MG63 (cell line): ENCODE data around the gene PCNT. TPM values are rescaled to one million over a fixed set of nuclear protein-coding genes. Genes with fewer than 3 reads are reported as not detected.
"Not testable (repeated sequence)": the region's sequence is repeated elsewhere in the genome, so short reads cannot be mapped to it uniquely, and the experiment has no call there.

Experiments
- DNase-seq: peaks from one replicate; pipeline ENCODE4 v3.0.0-alpha.2; 2020
- H3K27me3 ChIP-seq: fragments of 250-450 bp; sonication (Bioruptor Pico); 2 replicates; pipeline ENCODE4 v1.5.1; 2020; ENCODE audit warnings: mild to moderate bottlenecking, moderate library complexity
- H3K36me3 ChIP-seq: fragments of 250-450 bp; sonication (Bioruptor Pico); 2 replicates; pipeline ENCODE4 v1.5.1; 2020; ENCODE audit warnings: mild to moderate bottlenecking, moderate library complexity
- H3K4me3 ChIP-seq: fragments of 250-450 bp; sonication (Bioruptor Pico); 2 replicates; pipeline ENCODE4 v1.5.1; 2020; ENCODE audit warnings: mild to moderate bottlenecking, moderate library complexity
- H3K9me3 ChIP-seq: fragments of 250-450 bp; sonication (Bioruptor Pico); 2 replicates; pipeline ENCODE4 v1.5.1; 2020; ENCODE audit warnings: mild to moderate bottlenecking, moderate library complexity
- total RNA-seq: library from RNA; depleted of rRNA; stranded (reverse); fragments of >200 nt; shearing (Covaris generic); gene quantifications from 2 replicates; pipeline ENCODE4 v1.2.3, GENCODE V29; 2014; ENCODE audit warnings: low replicate concordance

Gene PCNT
- total RNA-seq, 1 experiment from 2014 or later, result 51.7 TPM

DNA sequence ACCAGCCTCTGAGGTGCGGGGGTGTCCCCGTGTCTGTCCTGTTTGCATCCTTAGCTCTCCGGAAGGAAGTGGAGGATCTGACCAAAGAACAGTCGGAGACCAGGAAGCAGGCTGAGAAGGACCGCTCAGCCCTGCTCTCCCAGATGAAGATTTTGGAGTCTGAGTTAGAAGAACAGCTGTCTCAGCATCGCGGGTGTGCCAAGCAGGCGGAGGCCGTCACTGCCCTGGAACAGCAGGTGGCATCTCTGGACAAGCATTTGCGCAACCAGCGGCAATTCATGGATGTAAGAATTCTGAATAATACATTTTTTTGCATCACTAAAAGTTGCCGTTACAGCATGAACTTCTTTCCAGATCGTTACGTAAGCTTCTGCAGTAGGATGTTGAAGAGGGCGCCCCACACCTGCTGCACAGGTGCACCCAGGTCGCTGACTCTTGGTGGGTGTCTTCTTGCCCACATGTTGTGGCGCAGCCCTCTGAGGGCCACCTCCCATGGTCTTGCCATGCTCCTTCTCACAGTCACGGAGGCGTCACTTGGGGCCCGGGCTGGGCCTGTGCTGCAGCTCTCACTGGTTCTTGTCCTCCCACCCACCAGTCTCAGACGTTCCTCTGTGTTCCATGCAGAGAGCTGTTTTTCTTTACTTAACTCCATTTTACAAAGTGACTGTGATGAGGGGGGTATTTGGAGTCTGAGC, 73.4 kb downstream of the PCNT start:
- Histone ChIP-seq H3K4me3 (no peak overlapping the region), H3K36me3 (peaks cover 80% of the 10 kb centered on the region), H3K9me3 (no peaks in the 10 kb centered on the region), H3K27me3 (no peaks in the 10 kb centered on the region)
- no peak for DNase-seq

GRCh38 chr21:46397993-46398392, 74.0 kb downstream of the PCNT start:
- Histone ChIP-seq H3K27me3 (no peaks in the 10 kb centered on the region), H3K36me3 (peaks cover 80% of the 10 kb centered on the region), H3K4me3 (no peak overlapping the region), H3K9me3 (no peaks in the 10 kb centered on the region)
- DNase-seq, result no peak

GRCh38 chr21:46399129-46399528, 75.2 kb downstream of the PCNT start:
- DNase-seq, result no peak
- H3K27me3 ChIP-seq, result no peaks in the 10 kb centered on the region
- H3K36me3 ChIP-seq, result peaks cover 68% of the 10 kb centered on the region
- no peaks in the 10 kb centered on the region for H3K9me3 ChIP-seq
- H3K4me3 ChIP-seq, result no peak overlapping the region

DNA sequence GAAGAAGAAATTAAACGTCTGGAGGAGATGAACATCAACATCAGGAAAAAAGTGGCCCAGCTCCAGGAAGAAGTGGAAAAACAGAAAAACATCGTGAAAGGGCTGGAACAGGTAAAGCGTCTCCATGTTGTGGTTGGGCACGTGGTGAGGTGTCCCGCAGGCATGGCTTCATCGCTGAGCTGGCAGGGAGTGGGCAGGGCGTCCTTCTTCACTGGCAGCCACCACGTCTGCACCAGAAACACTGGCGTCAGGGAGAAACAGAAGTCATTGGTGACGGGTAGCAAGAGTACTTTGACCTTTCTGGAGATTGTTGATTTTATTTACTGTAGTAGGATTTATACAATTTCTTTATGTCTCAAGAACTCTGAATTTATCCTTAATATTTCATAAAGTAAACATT, 75.7 kb downstream of the PCNT start:
- H3K36me3 ChIP-seq, result peaks cover 67% of the 10 kb centered on the region
- DNase-seq, result no peak
- H3K9me3 ChIP-seq, result no peaks in the 10 kb centered on the region
- H3K4me3 ChIP-seq, result no peak overlapping the region
- H3K27me3 ChIP-seq, result no peaks in the 10 kb centered on the region

DNA sequence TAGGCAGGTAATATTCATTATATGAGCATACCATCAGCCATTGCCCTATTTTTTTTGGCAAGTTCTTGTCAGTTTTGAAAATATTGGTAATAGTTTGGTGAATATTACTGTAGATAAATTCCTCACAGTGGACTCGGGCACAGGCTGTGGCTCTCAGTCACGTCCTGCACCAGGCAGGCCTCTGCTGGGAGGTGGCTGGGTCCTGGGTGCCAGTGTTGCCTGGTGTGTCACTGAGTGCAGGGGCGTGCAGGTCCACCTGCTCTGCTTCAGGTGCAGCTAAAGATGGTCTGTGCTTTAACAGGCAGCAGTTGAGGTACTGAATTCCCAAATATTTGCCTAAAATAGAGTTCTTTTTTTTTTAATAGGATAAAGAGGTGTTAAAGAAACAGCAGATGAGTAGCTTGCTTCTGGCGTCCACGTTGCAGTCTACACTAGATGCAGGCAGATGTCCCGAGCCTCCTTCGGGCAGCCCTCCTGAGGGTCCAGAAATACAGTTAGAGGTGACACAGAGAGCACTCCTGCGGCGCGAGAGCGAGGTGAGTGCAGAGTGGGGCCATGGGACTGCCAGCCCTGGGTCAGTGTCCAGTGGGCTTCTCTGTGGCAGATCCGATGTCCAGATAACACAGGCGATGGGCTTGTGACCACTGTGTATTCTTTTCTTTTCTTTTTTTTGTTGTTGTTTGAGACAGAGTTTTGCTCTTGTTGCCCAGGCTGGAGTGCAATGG, 77.4 kb downstream of the PCNT start:
- Histone ChIP-seq H3K9me3 (no peaks in the 10 kb centered on the region), H3K27me3 (no peaks in the 10 kb centered on the region), H3K4me3 (no peak overlapping the region), H3K36me3 (peaks cover 63% of the 10 kb centered on the region)
- DNase-seq, result no peak

GRCh38 chr21:46402421-46402820, 78.5 kb downstream of the PCNT start:
- H3K9me3 ChIP-seq, result no peaks in the 10 kb centered on the region
- DNase-seq, result no peak
- peaks cover 52% of the 10 kb centered on the region for H3K36me3 ChIP-seq
- H3K4me3 ChIP-seq, result no peak overlapping the region
- no peaks in the 10 kb centered on the region for H3K27me3 ChIP-seq

DNA sequence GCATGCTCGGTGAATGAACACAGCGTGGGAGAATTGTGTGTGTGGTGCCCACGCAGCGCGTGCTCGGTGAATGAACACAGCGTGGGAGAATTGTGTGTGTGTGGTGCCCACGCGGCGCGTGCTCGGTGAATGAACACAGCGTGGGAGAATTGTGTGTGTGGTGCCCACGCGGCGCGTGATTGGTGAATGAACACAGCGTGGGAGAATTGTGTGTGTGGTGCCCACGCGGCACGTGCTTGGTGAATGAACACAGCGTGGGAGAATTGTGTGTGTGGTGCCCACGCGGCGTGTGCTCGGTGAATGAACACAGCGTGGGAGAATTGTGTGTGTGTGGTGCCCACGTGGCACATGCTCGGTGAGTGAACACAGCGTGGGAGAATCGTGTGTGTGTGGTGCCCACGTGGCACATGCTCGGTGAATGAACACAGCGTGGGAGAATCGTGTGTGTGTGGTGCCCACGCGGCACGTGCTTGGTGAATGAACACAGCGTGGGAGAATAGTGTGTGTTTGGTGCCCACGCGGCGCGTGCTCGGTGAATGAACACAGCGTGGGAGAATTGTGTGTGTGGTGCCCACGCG, 79.4 kb downstream of the PCNT start:
- not testable (repeated sequence) for DNase-seq, H3K27me3 ChIP-seq, H3K4me3 ChIP-seq, H3K9me3 ChIP-seq
- H3K36me3 ChIP-seq, result peaks cover 47% of the 10 kb centered on the region

DNA sequence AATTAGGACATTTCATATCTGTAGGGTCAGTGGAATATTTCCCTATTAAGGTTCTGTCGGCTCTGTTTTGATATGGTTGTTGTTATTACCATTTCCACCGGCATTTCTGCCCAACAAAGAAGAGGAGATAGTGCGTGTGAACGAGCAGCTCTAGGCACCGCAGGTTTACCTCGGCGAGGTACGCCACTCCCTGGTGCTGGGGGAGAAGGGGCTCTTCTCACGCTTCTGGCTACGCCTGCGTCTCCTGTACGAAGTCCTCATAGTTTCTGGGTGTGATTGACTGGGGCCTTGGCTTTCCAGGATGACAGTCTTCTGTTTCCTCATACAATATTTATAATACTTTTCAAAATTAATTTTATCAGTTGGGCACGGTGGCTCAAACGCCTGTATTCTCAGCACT, 80.3 kb downstream of the PCNT start:
- no peak for DNase-seq
- Histone ChIP-seq H3K36me3 (peaks cover 44% of the 10 kb centered on the region), H3K4me3 (no peak overlapping the region), H3K27me3 (no peaks in the 10 kb centered on the region), H3K9me3 (no peaks in the 10 kb centered on the region)

- DNase-seq, result no peak
- Histone ChIP-seq H3K27me3 (no peaks in the 10 kb centered on the region), H3K36me3 (peaks cover 41% of the 10 kb centered on the region), H3K4me3 (no peak overlapping the region), H3K9me3 (no peaks in the 10 kb centered on the region)
Observed at GRCh38 chr21:46406001-46406400, 82.0 kb downstream of the PCNT start.

- H3K9me3 ChIP-seq, result no peaks in the 10 kb centered on the region
- H3K4me3 ChIP-seq, result no peak overlapping the region
- peaks cover 35% of the 10 kb centered on the region for H3K36me3 ChIP-seq
- DNase-seq, result no peak
- no peaks in the 10 kb centered on the region for H3K27me3 ChIP-seq
Observed at GRCh38 chr21:46409641-46410406, 85.9 kb downstream of the PCNT start.

DNA sequence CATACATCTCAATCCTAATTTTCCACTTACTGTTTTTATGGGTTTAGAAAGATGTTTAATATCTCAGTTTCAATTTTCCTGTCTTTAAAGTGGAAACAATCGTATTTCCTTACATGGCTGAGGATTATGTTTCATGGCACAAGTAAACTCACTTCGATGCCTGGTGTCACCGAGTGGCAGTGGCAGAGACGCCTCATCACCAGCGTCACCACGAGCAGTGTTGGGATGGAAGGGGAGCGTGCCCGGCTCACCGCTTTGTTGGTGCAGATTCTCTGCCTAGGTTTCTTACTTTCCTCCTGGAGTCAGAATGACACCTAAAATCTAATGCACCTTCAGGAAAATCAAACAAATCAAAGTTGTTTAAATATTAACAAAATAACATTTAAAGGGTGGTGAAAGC, 86.6 kb downstream of the PCNT start:
- peaks cover 36% of the 10 kb centered on the region for H3K36me3 ChIP-seq
- no peak for DNase-seq

GRCh38 chr21:46411236-46411635, 87.3 kb downstream of the PCNT start:
- no peaks in the 10 kb centered on the region for H3K9me3 ChIP-seq
- H3K27me3 ChIP-seq, result no peaks in the 10 kb centered on the region
- no peak overlapping the region for H3K4me3 ChIP-seq
- peaks cover 44% of the 10 kb centered on the region for H3K36me3 ChIP-seq
- DNase-seq, result no peak

More for the DNA sequence above, 86.6 kb downstream of the PCNT start:
- Histone ChIP-seq H3K4me3 (no peak overlapping the region), H3K27me3 (no peaks in the 10 kb centered on the region), H3K9me3 (no peaks in the 10 kb centered on the region)

DNA sequence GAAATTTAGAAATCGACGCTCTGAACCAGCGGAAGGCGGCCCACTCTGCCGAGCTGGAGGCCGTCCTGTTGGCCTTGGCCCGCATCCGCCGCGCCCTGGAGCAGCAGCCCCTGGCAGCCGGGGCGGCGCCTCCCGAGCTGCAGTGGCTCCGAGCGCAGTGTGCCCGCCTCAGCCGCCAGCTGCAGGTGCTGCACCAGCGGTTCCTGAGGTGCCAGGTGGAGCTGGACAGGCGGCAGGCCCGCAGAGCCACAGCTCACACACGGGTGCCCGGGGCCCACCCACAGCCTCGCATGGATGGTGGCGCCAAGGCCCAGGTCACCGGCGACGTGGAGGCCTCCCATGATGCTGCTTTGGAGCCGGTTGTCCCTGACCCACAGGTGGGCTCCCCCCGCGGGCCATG, 87.7 kb downstream of the PCNT start:
- H3K36me3 ChIP-seq, result peaks cover 48% of the 10 kb centered on the region
- no peak overlapping the region for H3K4me3 ChIP-seq
- no peaks in the 10 kb centered on the region for H3K27me3 ChIP-seq
- H3K9me3 ChIP-seq, result no peaks in the 10 kb centered on the region
- no peak for DNase-seq

DNA sequence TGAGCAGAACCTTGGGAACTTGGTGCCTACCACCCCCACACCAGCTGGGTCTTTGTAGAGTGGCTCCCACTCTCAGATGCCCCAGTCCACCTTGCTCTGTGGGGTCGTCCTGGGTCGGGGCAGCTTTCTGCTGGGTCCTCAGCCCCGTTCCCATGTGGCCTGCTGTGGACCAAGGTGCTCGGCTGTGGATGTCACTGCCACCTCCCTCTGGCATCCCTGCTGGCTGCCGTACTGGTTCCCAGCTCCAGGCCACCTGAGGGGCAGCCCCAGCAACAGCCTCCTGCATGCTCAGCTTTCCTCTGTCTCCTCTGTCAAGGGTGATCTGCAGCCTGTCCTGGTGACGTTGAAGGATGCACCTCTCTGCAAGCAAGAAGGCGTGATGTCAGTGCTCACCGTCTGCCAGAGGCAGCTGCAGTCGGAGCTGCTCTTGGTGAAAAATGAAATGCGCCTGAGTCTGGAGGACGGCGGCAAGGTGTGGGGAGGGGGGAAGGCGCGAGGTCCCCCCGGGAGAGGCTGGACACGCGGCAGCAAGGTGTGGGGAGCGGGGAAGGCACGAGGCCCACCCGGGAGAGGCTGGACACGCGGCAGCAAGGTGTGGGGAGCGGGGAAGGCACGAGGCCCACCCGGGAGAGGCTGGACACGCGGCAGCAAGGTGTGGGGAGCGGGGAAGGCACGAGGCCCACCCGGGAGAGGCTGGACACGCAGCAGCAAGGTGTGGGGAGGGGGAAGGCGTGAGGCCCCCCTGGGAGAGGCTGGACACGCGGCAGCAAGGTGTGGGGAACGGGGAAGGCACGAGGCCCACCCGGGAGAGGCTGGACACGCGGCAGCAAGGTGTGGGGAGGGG, 88.8 kb downstream of the PCNT start:
- no peak overlapping the region for H3K4me3 ChIP-seq
- H3K36me3 ChIP-seq, result peaks cover 57% of the 10 kb centered on the region
- H3K9me3 ChIP-seq, result no peaks in the 10 kb centered on the region
- H3K27me3 ChIP-seq, result no peaks in the 10 kb centered on the region
- no peak for DNase-seq

DNA sequence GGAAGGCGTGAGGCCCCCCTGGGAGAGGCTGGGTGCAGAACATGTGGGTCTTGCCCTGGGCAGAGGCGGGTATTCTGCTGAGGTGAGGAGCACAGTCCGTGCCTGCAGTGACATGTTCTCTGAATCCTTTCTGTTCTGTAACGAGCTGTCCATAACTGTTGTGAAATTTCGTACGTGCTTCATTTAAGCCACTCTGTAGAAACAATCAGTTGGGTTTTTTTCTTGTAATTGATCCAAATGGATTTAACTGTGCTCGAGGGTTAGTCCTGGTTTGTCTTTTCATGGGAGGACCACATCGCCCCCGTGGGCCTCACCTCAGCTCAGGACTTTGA, 89.4 kb downstream of the PCNT start:
- no peak for DNase-seq
- H3K36me3 ChIP-seq, result peaks cover 58% of the 10 kb centered on the region
- no peaks in the 10 kb centered on the region for H3K9me3 ChIP-seq
- no peaks in the 10 kb centered on the region for H3K27me3 ChIP-seq
- H3K4me3 ChIP-seq, result no peak overlapping the region

DNA sequence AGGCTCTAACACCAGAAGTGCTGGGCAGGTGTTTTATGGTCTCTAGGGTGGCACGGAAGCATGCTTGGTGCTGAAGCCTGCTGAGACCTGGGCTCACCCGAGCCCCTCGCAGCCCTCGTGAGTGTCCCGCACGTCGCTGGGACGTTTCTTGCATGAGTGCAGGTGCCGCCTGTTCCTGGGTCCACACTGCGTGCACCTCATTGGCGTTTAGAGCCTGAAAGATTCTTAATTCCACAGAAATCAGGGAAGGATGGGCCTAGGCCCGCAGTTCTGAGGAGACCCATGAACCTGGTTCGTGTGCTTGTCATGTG, 91.0 kb downstream of the PCNT start:
- H3K4me3 ChIP-seq, result no peak overlapping the region
- H3K36me3 ChIP-seq, result peaks cover 61% of the 10 kb centered on the region
- H3K9me3 ChIP-seq, result no peaks in the 10 kb centered on the region
- no peaks in the 10 kb centered on the region for H3K27me3 ChIP-seq
- no peak for DNase-seq

DNA sequence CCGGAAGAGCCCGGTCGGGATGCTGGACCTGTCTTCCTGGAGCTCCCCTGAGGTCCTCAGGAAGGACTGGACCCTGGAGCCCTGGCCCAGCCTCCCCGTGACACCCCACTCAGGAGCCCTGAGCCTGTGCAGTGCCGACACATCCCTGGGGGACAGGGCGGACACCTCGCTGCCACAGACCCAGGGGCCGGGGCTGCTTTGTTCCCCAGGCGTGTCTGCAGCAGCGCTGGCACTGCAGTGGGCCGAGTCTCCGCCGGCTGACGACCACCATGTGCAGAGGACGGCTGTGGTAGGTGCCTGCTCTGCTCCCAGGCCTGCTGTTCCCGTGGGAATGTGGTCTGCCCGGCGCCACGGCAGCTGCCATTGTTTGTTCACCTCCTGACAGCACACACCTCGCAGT, 92.6 kb downstream of the PCNT start:
- Histone ChIP-seq H3K36me3 (peaks cover 68% of the 10 kb centered on the region), H3K4me3 (no peak overlapping the region), H3K27me3 (no peaks in the 10 kb centered on the region), H3K9me3 (no peaks in the 10 kb centered on the region)
- DNase-seq, result no peak
